HEK293T (cell line): ENCODE data around the gene TIAM1.

Experiments used
- CTCF ChIA-PET: fragments of 350-600 bp; formaldehyde crosslinking; extraction: SDS; loops from one replicate; lab custom pipeline; 2021; ENCODE audit warnings: antibody characterized with exemption, inconsistent platforms; lab: Yijun Ruan, JAX
- POLR2A ChIA-PET: fragments of 350-600 bp; formaldehyde crosslinking; extraction: SDS; loops from one replicate; lab custom pipeline; 2020; ENCODE audit warnings: antibody characterized with exemption, inconsistent platforms; lab: Yijun Ruan, JAX
- DNase-seq: peaks from one replicate; pipeline ENCODE4 v3.0.0; 2012; ENCODE audit warnings: mixed read lengths; ENCODE audit errors: extremely low spot score
- ARNT ChIP-seq: fragments of 450-650 bp; IDR thresholded peaks from 2 replicates; pipeline ENCODE4 v1.6.1; 2017; ENCODE audit warnings: mild to moderate bottlenecking
- BHLHE40 ChIP-seq: fragments of 450-650 bp; IDR thresholded peaks from 2 replicates; pipeline ENCODE4 v1.6.1; 2016; ENCODE audit warnings: mild to moderate bottlenecking, moderate library complexity, borderline replicate concordance
- CTBP1 ChIP-seq: fragments of 450-650 bp; IDR thresholded peaks from 2 replicates; pipeline ENCODE4 v1.6.1; 2016; ENCODE audit warnings: borderline replicate concordance
- ELF4 ChIP-seq: fragments of 450-650 bp; IDR thresholded peaks from 2 replicates; pipeline ENCODE4 v1.6.1; 2017; ENCODE audit warnings: antibody characterized with exemption
- FOXA1 ChIP-seq: fragments of 450-650 bp; IDR thresholded peaks from 2 replicates; pipeline ENCODE4 v1.6.1; 2016; ENCODE audit warnings: mild to moderate bottlenecking
- FOXK2 ChIP-seq: fragments of 450-650 bp; IDR thresholded peaks from 2 replicates; pipeline ENCODE4 v1.6.1; 2016; ENCODE audit warnings: mild to moderate bottlenecking
- FOXM1 ChIP-seq: fragments of 450-650 bp; IDR thresholded peaks from 2 replicates; pipeline ENCODE4 v1.6.1; 2017; ENCODE audit warnings: mild to moderate bottlenecking, borderline replicate concordance
- HDGF ChIP-seq: fragments of 450-650 bp; IDR thresholded peaks from 2 replicates; pipeline ENCODE4 v1.6.1; 2017; ENCODE audit warnings: antibody characterized with exemption, borderline replicate concordance
- L3MBTL2 ChIP-seq: fragments of 450-650 bp; conservative IDR thresholded peaks from 2 replicates; pipeline ENCODE4 v1.6.1; 2016; ENCODE audit warnings: mild to moderate bottlenecking
- LEF1 ChIP-seq: fragments of 450-650 bp; IDR thresholded peaks from 2 replicates; pipeline ENCODE4 v1.6.1; 2017; ENCODE audit warnings: mild to moderate bottlenecking, borderline replicate concordance
- NFRKB ChIP-seq: fragments of 450-650 bp; IDR thresholded peaks from 2 replicates; pipeline ENCODE4 v1.6.1; 2016; ENCODE audit warnings: mild to moderate bottlenecking, moderate library complexity
- SP1 ChIP-seq: fragments of 450-650 bp; IDR thresholded peaks from 2 replicates; pipeline ENCODE4 v1.6.1; 2017
- SUZ12 ChIP-seq: fragments of 450-650 bp; IDR thresholded peaks from 2 replicates; pipeline ENCODE4 v1.6.1; 2016; ENCODE audit warnings: mild to moderate bottlenecking
- TARDBP ChIP-seq: fragments of 450-650 bp; IDR thresholded peaks from 2 replicates; pipeline ENCODE4 v1.6.1; 2016
- ZNF384 ChIP-seq: fragments of 450-650 bp; IDR thresholded peaks from 2 replicates; pipeline ENCODE4 v1.6.1; 2016
- TF ChIP-seq, protein P1 (sequence below): fragments of 450-650 bp; IDR thresholded peaks from 2 replicates; pipeline ENCODE4 v1.6.1; 2016

Gene TIAM1, protein sequence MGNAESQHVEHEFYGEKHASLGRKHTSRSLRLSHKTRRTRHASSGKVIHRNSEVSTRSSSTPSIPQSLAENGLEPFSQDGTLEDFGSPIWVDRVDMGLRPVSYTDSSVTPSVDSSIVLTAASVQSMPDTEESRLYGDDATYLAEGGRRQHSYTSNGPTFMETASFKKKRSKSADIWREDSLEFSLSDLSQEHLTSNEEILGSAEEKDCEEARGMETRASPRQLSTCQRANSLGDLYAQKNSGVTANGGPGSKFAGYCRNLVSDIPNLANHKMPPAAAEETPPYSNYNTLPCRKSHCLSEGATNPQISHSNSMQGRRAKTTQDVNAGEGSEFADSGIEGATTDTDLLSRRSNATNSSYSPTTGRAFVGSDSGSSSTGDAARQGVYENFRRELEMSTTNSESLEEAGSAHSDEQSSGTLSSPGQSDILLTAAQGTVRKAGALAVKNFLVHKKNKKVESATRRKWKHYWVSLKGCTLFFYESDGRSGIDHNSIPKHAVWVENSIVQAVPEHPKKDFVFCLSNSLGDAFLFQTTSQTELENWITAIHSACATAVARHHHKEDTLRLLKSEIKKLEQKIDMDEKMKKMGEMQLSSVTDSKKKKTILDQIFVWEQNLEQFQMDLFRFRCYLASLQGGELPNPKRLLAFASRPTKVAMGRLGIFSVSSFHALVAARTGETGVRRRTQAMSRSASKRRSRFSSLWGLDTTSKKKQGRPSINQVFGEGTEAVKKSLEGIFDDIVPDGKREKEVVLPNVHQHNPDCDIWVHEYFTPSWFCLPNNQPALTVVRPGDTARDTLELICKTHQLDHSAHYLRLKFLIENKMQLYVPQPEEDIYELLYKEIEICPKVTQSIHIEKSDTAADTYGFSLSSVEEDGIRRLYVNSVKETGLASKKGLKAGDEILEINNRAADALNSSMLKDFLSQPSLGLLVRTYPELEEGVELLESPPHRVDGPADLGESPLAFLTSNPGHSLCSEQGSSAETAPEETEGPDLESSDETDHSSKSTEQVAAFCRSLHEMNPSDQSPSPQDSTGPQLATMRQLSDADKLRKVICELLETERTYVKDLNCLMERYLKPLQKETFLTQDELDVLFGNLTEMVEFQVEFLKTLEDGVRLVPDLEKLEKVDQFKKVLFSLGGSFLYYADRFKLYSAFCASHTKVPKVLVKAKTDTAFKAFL (N-terminal part only)

DNA sequence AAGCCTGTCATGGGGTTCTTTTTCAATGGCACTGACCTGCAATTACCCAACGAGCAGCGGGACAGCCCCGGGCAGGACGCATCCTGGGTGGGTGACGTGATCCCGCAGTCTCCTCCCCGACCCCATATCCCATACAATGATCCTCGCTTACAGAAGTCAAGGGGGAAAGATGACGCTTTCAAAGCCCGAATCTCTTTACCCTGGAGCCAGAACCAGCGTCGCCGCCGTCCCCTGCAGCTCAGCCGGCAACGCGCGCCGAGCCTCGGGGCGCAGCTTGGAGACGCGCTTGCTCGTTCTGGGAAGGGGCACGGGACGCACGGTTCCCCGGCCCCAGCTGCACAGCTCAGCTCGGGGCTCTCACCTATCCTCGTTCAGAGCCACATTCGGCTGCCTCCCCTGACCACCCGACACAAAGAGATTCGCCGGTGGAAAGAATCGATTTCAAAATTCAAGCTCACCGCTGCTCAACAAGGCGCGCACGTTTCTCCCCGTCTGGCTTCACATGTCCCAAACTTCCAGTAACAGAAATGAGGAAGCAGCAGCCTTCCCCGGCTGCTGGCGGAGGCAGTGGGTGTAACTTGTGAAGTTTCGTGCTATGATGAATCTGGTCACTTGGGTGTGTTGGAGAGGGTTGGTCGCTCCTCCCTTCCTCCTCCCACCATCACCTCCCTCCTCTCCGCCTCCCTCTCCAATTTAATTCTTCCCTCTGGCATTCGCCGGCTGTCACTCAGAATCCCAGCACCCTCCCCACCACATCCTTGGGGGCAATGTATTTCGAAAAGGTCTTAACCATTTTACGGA lies at the start of gene TIAM1:
Gene TIAM1 (minus strand): TSS at position 582 of the 801 bp plus-strand sequence. CDS start 77,289 bp downstream, outside the sequence.
- TF ChIP-seq L3MBTL2 (peak; percentile 50), FOXM1 (no peak), ELF4 (no peak), LEF1 (no peak), CTBP1 (no peak)
- TF ChIP-seq, protein P1, sequence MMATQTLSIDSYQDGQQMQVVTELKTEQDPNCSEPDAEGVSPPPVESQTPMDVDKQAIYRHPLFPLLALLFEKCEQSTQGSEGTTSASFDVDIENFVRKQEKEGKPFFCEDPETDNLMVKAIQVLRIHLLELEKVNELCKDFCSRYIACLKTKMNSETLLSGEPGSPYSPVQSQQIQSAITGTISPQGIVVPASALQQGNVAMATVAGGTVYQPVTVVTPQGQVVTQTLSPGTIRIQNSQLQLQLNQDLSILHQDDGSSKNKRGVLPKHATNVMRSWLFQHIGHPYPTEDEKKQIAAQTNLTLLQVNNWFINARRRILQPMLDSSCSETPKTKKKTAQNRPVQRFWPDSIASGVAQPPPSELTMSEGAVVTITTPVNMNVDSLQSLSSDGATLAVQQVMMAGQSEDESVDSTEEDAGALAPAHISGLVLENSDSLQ = peak; percentile 96
- ChIA-PET POLR2A (interaction anchor here (0.7 to 2.5 kb wide), 2 partner anchors 26 to 215 kb away, joined by 4 to 7 read pairs; no protein-coding TSS in a partner anchor), CTCF (interaction anchor here (1.0 to 1.1 kb wide), 2 partner anchors 30 to 237 kb away, joined by 3 to 4 read pairs; no protein-coding TSS in a partner anchor)
- DNase-seq = peak; percentile 71

DNA sequence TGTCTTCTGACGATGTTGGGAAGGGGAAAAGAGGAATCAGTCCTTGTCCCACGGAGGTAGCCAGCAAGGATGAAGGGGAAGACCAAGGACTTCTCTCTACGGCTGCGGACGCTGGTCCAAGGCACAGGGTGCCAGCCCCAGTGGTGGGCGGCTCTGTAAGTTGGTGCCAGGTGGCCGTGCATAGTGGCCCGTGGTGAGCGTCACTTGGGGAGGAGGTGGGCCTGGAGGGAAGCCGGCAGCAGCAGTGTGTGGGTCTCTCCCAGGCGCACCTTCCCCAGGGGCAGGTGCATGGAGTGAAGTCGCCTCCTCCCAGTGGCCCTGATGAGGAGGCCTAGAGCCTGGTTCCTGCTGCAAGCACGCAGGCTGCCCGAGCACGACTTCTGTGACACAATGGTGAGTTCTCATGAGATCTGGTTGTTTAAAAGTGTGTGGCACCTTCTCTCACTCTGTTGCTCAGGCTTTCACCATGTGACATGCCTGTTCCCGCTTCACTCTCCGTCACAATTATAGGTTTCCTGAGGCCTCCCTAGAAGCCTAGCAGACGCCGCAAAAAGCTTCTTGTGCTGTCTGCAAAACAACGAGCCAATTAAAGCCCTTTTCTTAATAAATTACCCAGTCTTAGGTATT lies 43.6 kb upstream of the TIAM1 start:
- TF ChIP-seq, protein P1 = no peak
- TF ChIP-seq ZNF384 = no peak
- ChIA-PET CTCF (no interaction called here), POLR2A (no interaction called here)
- DNase-seq = no peak

DNA sequence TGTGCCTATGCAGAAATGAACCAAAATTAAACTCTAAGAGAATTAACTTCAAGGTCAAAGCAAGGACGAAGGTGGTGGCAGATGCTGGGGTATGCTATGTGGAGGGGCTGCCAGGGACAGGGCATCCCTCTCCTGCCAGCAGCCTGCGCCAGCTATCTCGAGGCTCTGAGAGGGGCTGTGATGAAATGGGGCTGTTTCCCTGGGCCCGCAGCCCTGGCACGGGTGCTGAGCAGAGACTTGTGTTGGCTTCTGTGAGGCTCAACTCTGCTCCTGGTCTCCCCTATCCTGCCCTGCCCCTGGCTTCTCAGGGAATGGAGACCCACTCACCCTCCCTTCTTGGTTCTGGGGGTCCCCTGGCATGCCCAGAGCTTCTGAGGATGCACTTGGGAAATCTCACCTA lies 41.9 kb upstream of the TIAM1 start:
- ChIA-PET POLR2A (no interaction called here), CTCF (no interaction called here)
- no peak for TF ChIP-seq FOXK2
- no peak for TF ChIP-seq TARDBP
- TF ChIP-seq, protein P1 = no peak
- no peak for TF ChIP-seq SP1
- TF ChIP-seq CTBP1 = no peak
- TF ChIP-seq BHLHE40 = no peak
- no peak for TF ChIP-seq L3MBTL2
- TF ChIP-seq ARNT = no peak
- TF ChIP-seq HDGF = no peak
- TF ChIP-seq SUZ12 = no peak
- no peak for TF ChIP-seq ELF4
- no peak for TF ChIP-seq NFRKB
- TF ChIP-seq LEF1 = no peak
- no peak for TF ChIP-seq FOXM1
- no peak for TF ChIP-seq FOXA1
- DNase-seq = no peak

DNA sequence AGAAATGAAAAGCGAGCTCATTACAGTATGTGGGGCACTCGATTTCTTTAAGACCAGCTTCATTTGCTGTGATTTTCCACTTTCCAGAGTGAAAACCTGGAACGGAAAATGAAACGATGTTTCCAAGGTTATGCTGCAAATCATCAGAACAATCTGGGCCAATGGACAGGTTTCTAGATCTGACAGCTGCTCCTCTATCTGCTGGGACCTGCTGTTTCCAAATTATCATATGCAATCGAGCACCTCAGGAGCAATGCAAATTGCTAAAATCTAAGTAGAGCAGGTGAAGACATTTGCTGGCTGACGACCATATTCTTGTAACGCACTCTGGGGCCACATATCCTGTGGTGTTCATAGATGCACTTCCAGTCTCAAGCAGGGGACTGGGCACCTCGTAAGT lies 39.7 kb upstream of the TIAM1 start:
- no peak for DNase-seq
- ChIA-PET CTCF (no interaction called here), POLR2A (no interaction called here)
- TF ChIP-seq L3MBTL2 (no peak), FOXK2 (no peak), ARNT (no peak), BHLHE40 (no peak), ZNF384 (no peak), HDGF (no peak), ELF4 (no peak), FOXM1 (no peak), NFRKB (no peak), LEF1 (no peak), CTBP1 (no peak), SUZ12 (no peak)
- TF ChIP-seq, protein P1 = no peak
